GM21526 (cell line): ENCODE data around the gene CRTC3.
"Not testable (repeated sequence)": the region's sequence is repeated elsewhere in the genome, so short reads cannot be mapped to it uniquely, and the experiment has no call there.

ENCODE experiments used
- ATAC-seq: cut with Tn5 transposase; IDR thresholded peaks from one replicate; pipeline ENCODE4 v1.9.1; 2021; ENCODE audit warnings: moderate library complexity; ENCODE audit not compliant: unreplicated experiment, low FRiP score

CRTC3 gene

DNA sequence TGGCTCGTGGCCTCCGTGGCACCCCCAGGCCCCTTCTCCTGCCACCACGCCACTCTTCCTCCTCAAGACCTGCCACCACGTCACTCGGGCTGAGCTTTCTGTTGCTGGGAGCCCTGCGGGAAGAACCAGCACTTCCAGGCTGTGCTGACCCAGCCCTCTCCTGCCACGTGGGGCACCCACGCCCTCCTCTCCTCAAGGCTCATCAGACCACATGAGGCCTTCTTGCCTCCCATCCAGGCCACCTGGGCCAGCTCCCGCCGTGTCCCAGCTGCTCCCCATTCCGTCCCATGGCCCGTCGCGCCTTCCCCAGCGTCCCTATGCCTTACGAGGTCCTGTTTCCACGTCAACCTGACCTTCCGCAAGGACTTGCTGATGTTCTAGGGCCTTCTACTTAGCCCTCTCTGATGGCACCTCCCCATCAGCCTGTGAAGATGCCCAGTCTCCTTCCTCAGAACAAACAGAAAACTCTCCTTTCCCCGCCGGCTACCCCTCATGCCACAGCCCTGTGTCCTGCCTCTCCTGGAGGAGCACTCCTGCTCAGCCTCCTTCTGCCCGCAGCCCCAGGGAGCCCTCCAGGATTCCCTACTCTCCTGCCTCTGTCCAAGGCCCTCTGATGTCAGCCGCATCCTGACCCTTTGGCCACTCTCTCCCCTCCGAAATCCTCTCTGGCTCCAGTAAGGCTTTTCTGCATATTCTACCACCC, 116.3 kb downstream of the CRTC3 start:
- no peak for ATAC-seq

DNA sequence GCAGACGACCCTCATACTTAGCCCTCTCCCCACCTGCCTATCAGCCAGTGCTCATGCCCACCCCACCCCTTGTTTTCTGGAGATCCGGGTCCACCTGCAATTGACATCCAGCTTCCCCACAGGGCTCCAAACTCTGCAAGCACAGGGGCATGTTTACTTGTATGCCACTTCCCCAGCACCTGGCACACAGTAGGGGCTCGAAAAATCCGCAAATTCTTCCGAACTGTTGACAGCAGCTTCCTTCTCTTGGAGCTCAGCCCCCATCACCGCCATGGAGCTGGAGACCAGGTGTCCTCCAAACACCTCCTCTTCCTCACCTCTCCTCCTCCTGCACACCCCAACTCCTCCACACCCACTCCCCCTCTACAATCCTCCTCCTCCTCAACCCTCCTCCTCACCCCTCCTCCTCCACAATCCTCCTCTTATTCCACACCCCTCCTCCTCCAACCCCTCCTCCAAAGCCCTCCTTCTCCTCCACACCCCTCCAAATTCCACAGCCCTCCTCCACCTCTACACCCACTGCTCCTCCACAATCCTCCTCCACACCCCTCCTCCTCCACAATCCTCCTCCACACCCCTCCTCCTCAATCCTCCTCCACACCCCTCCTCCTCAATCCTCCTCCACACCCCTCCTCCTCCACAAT, 117.1 kb downstream of the CRTC3 start:
- ATAC-seq = no peak

DNA sequence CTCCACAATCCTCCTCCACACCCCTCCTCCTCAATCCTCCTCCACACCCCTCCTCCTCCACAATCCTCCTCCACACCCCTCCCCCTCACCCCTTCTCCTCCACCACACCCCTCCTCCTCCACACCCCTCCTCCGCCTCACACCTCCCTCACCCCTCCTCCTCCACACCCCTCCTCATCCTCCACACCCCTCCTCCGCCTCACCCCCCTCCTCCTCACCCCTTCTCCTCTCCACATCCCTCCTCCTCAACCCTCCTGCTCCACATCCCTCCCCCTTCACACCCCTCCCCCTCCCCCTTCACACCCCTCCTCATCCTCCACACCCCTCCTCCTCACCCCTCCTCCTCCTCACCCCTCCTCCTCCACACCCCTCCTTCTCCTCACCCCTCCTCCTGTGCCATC, 117.6 kb downstream of the CRTC3 start:
- ATAC-seq = no peak

DNA sequence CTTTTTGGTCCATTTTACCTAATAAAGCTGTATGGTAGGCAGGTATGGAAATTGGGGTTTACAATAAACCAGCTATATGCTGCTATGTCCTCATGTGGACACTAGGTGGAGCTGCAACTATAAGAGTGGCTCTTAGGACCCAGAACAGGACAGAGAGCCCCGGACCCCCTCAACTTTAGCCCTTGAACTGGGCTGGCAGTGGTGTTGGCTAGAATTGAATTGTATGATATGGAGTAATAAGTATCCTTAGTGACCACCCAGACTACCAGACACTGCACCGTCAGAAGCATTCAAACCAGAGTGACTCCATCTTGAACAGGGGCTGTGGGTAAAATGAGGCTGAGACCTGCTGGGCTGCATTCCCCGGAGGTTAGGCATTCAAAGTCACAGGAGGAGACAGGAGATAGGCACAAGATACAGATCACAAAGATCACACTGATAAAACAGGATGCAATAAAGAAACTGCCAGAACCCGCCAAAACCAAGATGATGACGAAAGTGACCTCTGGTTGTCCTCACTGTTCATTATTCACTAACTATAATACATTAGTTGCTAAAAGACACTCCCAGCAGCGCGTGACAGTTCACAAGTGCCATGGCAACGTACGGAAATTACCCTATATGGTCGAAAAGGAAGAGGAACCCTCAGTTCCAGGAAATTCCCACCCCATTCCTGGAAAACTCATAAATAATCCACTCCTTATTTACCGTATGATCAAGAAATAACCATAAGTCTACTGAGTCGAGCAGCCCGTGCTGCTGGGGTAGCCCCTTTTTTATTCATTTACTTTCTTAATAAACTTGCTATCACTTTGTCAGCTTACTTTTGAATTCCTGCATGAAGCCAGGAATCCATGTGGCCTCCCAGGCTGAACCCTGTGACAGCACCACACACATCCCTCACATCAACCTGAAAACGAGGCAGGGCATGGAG, 118.7 kb downstream of the CRTC3 start:
- peak; percentile 49 for ATAC-seq

DNA sequence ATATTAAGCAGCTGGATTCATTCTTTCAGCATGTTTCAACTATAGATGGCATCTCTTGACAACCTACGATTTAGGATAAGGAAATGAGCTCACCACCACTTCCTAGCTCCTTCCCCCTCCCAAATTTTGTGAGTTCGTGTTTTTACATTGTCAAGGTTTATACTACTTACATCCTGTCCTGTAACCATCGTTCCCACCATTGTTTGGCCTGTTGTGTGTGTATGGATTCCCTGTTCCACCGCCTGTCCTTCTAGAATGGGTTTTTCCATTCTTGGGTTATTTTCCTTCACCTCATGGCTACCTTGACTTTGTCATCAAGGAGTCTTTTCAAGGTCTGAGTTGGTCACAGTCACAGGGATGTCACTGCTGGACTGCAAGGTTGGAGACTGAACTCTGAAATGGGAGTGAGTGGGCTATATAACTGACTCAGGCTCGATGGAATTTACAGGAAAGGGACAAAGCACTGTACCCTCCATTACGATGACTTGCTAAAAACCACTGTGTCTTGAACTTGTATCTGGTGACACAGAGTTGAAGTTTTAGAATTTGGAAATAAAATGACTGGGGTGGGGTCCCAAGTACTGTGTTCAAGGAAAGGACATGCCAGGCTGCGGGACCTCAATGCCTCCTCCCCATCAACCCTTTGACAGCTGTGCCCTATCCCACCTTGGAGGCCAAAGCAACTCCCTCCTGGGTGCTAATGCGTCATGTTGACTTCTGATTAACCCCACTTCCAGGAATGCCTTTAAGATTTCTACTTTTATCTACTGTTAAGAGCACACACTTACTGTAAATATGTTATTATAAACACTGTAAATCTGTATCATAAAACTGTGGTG, 120.6 kb downstream of the CRTC3 start:
- no peak for ATAC-seq

DNA sequence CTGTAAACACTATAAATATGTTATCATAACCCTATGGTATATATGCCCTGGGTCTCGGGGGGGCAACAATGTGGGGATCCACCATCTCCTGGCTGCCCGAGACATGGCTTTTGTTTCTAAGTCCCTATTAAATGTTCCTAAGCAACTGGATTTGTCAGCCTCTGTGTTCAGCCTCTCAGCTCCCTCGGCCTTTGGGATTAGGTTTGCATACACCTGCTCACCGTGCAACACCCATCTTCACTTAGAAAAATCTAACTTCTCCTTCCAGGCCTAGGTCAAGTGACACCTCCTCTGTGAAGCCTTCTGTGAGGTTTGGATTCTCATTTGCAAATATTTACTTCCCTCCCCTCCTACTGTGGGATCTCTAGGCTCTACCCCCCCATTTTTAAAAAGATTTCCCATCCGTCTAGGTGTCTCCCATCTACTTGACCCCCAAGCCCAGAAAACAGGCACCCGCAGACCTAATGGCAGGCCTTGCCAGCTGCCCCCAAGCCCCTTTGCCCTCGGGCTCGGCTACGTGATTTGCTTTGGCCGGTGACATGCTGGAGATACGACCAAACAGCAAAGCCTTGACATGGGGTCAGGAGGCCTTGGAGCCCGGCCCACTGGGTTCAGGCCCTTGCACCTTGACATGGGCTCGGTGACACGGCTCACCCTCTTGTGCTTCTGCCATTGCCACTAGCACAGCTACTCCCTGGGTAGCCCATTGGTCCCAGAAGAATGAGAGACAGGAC, 121.4 kb downstream of the CRTC3 start:
- ATAC-seq = no peak

DNA sequence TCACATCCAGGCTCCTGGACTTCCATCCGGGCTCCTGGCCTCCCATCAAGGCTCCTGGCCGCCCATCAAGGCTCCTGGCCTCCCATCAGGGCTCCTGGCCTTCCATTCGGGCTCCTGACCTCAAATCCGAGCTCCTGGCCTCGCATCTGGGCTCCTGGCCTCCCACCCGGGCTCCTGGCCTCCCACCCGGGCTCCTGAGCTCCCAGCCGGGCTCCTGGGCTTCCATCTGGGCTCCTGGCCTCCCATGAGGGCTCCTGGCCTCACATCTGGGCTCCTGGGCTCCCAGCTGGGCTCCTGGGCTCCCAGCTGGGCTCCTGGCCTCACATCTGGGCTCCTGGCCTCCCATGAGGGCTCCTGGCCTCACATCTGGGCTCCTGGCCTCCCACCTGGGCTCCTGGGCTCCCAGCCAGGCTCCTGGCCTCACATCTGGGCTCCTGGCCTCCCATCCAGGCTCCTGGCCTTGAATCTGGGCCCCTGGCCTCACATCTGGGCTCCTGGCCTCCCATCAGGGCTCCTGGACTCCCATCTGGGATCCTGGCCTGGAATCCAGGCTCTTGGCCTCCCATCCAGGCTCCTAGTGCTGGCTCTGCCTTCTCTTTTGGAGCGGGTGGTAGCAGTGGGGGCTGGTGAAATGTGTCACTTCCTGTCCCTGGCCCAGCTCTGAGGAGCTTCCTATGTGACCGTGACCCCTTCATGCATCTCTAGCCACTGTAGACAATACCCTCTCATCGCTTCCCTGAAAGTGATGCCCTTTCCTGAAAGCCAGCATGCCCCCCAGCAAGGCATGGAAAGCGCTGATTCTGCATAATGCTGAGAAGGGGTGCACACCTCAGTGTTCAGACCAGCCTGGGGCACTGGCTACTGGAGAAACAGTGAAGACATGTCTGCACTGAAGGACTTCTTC, 124.8 kb downstream of the CRTC3 start:
- no peak for ATAC-seq

DNA sequence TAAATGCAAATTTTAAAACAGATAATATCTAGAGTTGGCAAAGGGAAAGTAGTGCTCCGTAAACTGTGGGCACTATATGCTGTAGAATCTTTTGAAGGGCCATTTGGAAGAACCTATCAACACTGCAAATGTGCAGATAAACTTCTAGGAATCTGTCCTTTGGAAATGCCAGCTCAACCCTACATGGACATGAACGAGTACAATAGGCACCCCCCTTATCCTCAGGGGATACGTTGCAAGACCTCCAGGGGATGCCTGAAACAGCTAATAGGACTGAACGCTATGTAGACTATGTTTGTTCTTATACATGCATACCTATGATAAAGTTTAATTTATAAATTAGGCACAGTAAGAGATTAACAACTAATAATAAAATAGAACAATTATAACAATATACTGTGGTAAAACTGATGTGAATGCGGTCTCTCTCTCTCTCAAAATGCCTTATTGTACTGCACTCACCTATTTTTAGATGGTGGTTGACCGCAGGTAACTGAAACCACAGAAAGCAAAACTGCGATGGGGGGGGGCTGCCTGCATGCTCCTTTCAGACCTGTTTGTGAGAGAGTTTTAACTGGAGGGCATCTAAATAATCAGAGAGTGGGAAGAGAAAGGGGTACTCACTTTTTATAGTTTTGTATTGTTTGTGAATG, 127.9 kb downstream of the CRTC3 start:
- ATAC-seq = peak; percentile 41

DNA sequence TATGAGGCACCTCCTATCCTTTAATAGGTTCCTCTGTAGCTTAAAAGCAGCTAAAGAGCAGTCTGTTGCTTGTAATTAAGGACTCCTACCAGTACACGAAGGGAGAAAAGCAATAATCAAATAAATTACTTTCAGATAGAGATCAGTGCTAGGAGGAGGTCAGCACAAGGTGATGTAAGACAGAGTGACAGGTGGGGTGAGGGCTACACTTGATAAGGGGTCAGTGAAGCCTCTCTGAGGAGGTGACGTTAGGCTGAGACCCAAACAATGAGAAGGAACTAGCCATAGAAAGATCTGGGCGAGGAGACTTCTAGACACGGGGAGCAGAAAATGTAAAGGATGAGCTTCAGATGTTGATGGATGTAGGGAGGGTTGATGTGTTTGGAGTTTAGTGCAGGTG, 129.8 kb downstream of the CRTC3 start:
- no peak for ATAC-seq

DNA sequence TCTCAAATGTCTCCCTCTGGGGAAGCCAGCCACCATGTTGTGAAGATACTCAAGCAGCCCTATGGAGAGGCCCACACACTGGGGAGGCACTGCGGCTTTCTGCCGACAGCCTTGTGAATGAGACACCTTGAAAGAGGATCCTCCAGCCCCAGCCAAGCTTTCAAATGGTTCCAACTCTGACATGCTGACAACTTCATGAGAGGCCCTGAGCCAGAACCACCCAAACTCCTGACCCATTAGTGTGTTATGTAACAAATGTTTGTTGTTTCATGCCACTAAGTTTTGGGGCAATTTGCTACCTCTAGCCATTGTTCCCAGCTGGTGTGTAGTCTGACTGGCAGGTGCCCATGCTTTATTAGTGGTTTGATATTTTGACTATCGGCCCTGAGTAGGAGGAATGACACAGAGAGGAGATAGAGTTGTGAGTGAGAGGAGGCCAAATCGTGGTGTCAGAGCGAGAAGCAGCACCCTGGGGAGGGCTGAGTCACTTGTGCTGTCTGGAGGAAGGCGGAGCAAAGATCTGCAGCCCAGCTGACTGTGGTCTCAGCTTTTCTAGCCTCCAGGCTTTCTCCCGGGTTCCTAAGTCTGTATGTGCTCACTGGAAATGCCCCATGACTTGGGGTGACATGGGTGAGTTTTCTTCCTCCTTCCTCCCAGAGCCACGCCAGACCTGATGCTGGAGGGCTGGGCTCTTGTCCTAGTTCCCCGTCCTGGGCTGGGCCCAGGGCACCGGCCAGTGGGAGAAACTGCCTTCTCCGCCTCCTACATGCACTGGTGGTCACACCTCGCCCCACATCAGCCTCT, 130.7 kb downstream of the CRTC3 start:
- peak; percentile 46 for ATAC-seq

DNA sequence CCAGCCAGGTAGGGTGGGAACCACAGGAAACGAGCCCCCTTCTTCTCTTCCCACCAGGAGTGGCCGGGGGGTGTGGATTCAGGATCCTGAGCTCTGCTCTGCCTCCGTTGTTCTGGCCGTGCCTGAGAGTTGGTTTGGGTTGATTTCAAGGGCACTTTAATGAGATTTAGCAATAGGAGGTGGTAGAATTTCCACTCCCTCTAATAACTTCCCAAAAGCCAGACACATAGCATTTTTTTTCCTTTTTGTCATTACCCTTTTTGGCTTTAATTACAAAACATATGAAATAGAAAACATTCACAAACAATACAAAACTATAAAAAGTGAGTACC, 131.2 kb downstream of the CRTC3 start:
- not testable (repeated sequence) for ATAC-seq

DNA sequence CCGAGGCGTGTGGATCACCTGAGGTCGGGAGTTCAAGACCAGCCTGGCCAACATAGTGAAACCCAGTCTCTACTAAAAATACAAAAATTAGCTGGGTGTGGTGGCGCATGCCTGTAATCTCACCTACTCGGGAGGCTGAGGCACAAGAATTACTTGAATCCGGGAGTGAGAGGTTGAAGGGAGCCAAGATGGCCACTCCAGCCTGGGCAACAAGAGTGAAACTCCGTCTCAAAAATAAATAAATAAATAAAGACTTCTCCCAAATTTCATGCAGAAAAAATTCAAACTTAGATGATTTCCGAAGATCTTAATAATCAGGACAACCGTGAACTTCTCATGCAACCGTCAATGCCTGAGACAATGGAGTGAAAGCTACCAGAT, 134.3 kb downstream of the CRTC3 start:
- not testable (repeated sequence) for ATAC-seq

DNA sequence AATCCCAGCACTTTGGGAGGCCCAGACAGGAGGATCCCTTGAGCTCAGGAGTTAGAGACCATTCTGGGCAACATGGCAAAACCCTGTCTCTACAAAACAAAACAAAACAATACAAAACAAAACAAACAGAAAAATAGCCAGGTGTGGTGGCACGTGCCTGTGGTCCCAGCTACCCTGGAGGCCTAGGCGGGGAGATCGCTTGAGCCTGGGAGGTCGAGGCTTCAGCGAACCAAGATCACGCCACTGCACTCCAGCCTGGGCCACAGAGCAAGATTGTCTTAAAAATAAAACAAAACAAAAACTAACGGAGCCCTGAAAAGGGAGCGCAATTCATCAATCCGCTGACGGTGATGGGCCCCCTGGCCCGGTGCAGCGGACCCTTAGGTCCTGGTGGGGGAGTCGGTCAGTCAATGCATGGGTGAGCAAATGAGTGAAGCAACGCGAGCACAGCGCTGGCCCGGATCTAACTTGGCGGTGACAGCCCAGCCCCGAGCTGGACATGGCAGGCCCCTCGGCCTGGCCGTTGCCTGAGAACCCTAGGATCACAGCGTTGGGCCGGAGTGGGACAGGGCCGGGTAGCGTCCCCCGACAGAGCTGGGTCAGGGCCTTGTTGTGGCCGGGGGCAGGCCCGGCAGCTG, 135.0 kb downstream of the CRTC3 start:
- peak; percentile 5 for ATAC-seq

DNA sequence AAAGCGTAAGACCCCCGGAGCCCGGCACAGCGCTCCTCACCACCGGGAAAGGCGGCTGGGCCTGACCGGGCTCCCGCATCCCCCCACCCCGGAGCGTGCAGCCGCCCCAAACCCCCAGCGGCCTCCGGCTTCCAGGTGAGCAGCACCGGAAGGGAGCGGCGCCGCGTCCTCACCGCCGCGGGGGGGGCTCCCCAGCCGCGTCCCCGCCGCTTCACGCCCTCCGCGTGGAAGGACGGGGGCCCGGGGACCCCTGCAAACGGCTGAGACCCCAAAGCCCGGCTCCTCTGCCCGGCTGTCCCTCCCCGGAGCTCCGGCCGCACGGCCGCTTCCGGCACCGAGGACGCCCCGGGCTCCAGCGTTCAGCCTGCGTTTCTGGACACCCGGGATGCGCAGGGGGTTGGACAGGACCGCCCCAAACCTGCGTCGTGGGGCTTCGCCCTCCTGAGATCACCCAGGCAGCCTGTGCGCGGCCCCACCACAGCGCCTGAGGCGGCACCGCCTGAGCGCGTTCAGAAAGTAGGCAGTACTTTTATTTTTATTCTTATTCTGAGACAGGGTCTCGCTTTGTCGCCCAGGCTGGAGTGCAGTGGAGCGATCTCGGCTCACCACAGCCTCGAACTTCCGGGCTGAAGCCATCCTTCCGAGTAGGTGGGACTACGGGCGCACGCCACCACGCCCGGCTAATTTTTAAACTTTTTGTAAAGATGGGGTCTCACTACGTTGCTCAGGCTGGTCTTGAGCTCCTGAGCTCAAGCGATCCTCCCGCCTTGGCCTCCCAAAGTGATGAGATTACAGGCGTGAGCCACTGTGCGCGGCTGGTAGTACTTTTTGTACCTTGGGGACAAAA, 135.8 kb downstream of the CRTC3 start:
- ATAC-seq = peak; percentile 46

DNA sequence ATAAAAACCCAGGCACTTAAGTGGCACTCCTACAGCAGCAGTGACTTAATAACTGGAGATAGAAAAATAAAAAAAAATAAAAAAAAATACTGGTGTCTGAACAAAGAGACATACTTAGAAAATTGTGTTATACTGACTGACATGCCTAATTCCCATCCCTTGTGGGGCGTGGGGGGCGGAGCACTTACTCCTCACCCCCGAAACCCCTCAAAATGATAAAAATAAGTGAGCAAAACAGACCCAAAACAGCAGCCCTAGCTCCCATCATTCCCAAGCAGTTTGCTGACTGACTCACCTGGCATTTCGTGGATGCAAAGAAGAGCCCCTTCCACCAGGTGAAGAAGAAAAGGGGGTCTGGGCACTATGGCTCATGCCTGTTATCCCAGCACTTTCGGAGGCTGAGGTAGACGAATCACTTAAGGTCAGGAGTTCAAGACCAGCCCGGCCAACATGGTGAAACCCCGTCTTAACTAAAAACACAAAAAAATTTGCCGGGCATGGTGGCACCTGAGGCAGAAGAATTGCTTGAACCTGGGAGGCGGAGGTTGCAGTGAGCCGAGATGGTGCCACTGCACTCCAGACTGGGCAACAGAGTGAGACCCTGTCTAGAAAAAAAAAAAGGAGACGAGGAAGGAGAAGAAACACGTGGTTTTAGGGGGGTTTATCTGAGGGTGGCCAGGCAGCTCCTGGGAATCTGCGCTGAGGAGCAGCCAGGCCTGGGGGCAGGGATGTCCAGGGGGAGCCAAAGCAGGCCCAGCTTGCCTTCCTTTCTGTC, 136.6 kb downstream of the CRTC3 start:
- ATAC-seq = no peak
